ENCODE data around the gene THSD7B. TPM values are rescaled to one million over a fixed set of nuclear protein-coding genes. Genes with fewer than 3 reads are reported as not detected.

The THSD7B gene
- total RNA-seq, 1 experiment from 2014 or later: 6.9 TPM

GRCh38 chr2:137677466-137677865 is 912.1 kb downstream of the THSD7B start:
- TF ChIP-seq CTCF (IDR thresholded peaks at IDR 0.05; ENCODE audit: insufficient read depth in 1 of 2, low read depth in 1 of 2, low read length in 1 of 2, severe bottlenecking in 1 of 2, unreplicated experiment in 1 of 2): peak in 1 of 2 experiments; percentile 20
- POLR2A ChIA-PET: no interaction called here
- H3K4me1 ChIP-seq: 0 out of 2 replicates have a peak, but pooled peaks cover 7% of the 10 kb centered on the region
- no TSS peak for BruUV-seq (replicated peaks)
- H3K27me3 Mint-ChIP-seq (ENCODE audit: insufficient read depth, unreplicated experiment): no peaks in the 10 kb centered on the region
- H3K9me3 Mint-ChIP-seq (ENCODE audit: unreplicated experiment): no peaks in the 10 kb centered on the region
- H3K9me3 ChIP-seq: no peaks in the 10 kb centered on the region
- DNase-seq: no peak
- H3K27me3 ChIP-seq (replicated peaks; ENCODE audit: control insufficient read depth, insufficient read depth, low read length): no peaks in the 10 kb centered on the region
- no peaks in the 10 kb centered on the region for H3K36me3 Mint-ChIP-seq (ENCODE audit: insufficient read depth, unreplicated experiment)
- no peak overlapping the region for H3K4me3 ChIP-seq (ENCODE audit: low read depth, low read length)
- CTCF ChIA-PET: no interaction called here
- peaks cover 13% of the 10 kb centered on the region for H3K4me1 Mint-ChIP-seq (ENCODE audit: low read depth, unreplicated experiment)
- H3K36me3 ChIP-seq (ENCODE audit: control insufficient read depth, insufficient read depth, low read length): no peaks in the 10 kb centered on the region
- H3K4me3 Mint-ChIP-seq (ENCODE audit: unreplicated experiment): no peak overlapping the region
- intact Hi-C loops (cut with micrococcal nuclease; ENCODE audit: unreplicated experiment): loop anchor here (2.0 kb wide), 2 partner anchors 161 to 211 kb away; no protein-coding TSS in a partner anchor
- H3K27ac Mint-ChIP-seq (ENCODE audit: unreplicated experiment): no peak overlapping the region

- Histone ChIP-seq H3K4me1 (no peaks in the 10 kb centered on the region), H3K4me3 (ENCODE audit: low read depth, low read length) (no peak overlapping the region), H3K36me3 (ENCODE audit: control insufficient read depth, insufficient read depth, low read length) (no peaks in the 10 kb centered on the region), H3K9me3 (no peaks in the 10 kb centered on the region), H3K27me3 (replicated peaks; ENCODE audit: control insufficient read depth, insufficient read depth, low read length) (no peaks in the 10 kb centered on the region)
- POLR2A ChIA-PET: no interaction called here
- DNase-seq: no peak
- H3K36me3 Mint-ChIP-seq (ENCODE audit: insufficient read depth, unreplicated experiment): no peaks in the 10 kb centered on the region
- no peak overlapping the region for H3K4me3 Mint-ChIP-seq (ENCODE audit: unreplicated experiment)
- CTCF ChIA-PET: no interaction called here
- no peaks in the 10 kb centered on the region for H3K27me3 Mint-ChIP-seq (ENCODE audit: insufficient read depth, unreplicated experiment)
- no peak overlapping the region for H3K27ac Mint-ChIP-seq (ENCODE audit: unreplicated experiment)
- no peak for TF ChIP-seq CTCF (IDR thresholded peaks at IDR 0.05; ENCODE audit: insufficient read depth in 1 of 2, low read depth in 1 of 2, low read length in 1 of 2, severe bottlenecking in 1 of 2, unreplicated experiment in 1 of 2)
- intact Hi-C loops (cut with micrococcal nuclease; ENCODE audit: unreplicated experiment): no loop called here
- H3K4me1 Mint-ChIP-seq (ENCODE audit: low read depth, unreplicated experiment): peaks cover 11% of the 10 kb centered on the region
- no TSS peak for BruUV-seq (replicated peaks)
- H3K9me3 Mint-ChIP-seq (ENCODE audit: unreplicated experiment): no peaks in the 10 kb centered on the region
These were observed 924.2 kb downstream of the THSD7B start for GRCh38 chr2:137689549-137689948.

GRCh38 chr2:137693534-137693933 is 928.2 kb downstream of the THSD7B start:
- Mint-ChIP-seq H3K27me3 (ENCODE audit: insufficient read depth, unreplicated experiment) (no peaks in the 10 kb centered on the region), H3K4me1 (ENCODE audit: low read depth, unreplicated experiment) (no peaks in the 10 kb centered on the region), H3K9me3 (ENCODE audit: unreplicated experiment) (no peaks in the 10 kb centered on the region), H3K36me3 (ENCODE audit: insufficient read depth, unreplicated experiment) (no peaks in the 10 kb centered on the region), H3K4me3 (ENCODE audit: unreplicated experiment) (no peak overlapping the region), H3K27ac (ENCODE audit: unreplicated experiment) (no peak overlapping the region)
- no TSS peak for BruUV-seq (replicated peaks)
- Histone ChIP-seq H3K9me3 (no peaks in the 10 kb centered on the region), H3K27me3 (replicated peaks; ENCODE audit: control insufficient read depth, insufficient read depth, low read length) (no peaks in the 10 kb centered on the region), H3K36me3 (ENCODE audit: control insufficient read depth, insufficient read depth, low read length) (no peaks in the 10 kb centered on the region), H3K4me3 (ENCODE audit: low read depth, low read length) (no peak overlapping the region), H3K4me1 (no peaks in the 10 kb centered on the region)
- intact Hi-C loops (cut with micrococcal nuclease; ENCODE audit: unreplicated experiment): no loop called here
- no peak for DNase-seq
- ChIA-PET POLR2A (no interaction called here), CTCF (no interaction called here)
- no peak for TF ChIP-seq CTCF (IDR thresholded peaks at IDR 0.05; ENCODE audit: insufficient read depth in 1 of 2, low read depth in 1 of 2, low read length in 1 of 2, severe bottlenecking in 1 of 2, unreplicated experiment in 1 of 2)

Measured in Caco-2 (cell line).